ENCODE data around the gene NTN3.

DNA sequence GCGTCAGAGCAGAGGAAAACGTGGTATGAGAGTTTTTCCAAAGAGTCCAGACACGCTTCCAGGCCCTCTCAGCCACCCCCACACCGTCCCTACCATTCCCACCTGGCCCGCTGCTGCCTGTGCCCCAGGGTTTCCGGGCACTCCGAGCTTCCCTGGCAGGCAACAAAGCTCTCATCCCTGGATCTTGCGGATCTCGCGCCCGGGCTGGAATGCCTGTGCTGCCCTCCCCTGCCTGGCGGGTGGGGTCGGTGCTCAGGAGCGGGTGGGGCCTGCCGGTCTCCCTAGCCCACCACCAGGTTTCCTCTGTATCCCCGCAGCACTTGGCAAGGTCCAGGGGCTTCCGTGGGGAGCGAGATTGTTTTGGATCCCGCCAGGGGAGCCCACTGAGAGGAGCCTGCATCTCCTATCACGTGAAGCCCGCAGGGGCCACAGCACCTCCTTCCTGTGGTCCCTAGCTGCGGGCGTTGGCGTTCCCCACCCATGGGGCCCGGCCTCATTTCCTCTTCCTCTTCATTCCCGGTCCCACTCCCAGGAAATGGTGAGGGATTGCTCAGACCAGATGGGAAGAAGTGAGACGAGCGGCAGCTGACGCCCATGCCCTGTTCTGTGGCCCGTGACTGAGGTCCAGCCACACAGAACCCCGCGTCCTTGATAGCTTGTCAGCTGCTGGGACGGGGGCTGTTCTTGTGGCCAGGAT is 14.9 kb downstream of the NTN3 start:
- no peak for TF ChIP-seq EP300 (IDR thresholded peaks at IDR 0.05; ENCODE audit: borderline replicate concordance)
- TF ChIP-seq, protein P1, sequence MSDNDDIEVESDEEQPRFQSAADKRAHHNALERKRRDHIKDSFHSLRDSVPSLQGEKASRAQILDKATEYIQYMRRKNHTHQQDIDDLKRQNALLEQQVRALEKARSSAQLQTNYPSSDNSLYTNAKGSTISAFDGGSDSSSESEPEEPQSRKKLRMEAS (IDR thresholded peaks at IDR 0.05) = no peak
- no peak for TF ChIP-seq TEAD4 (IDR thresholded peaks at IDR 0.05)
